Activated naive CD4-positive, alpha-beta T cell treated with Interleukin-2 at 50 U/mL for 16 hours (primary cell): ENCODE measurements around the gene NRXN3.

Experiments used
- DNase-seq: peaks from one replicate; pipeline ENCODE4 v3.0.0-alpha.2; 2020

Gene NRXN3

GRCh38 chr14:78666336-78667056, 496.3 kb downstream of the NRXN3 start:
- DNase-seq = no peak

- DNase-seq = no peak
Observed at GRCh38 chr14:78667141-78667540, 497.0 kb downstream of the NRXN3 start.

- DNase-seq = no peak
Observed at GRCh38 chr14:78673845-78674244, 503.7 kb downstream of the NRXN3 start.

GRCh38 chr14:78674820-78675219, 504.6 kb downstream of the NRXN3 start:
- DNase-seq = no peak

- no peak for DNase-seq
Observed at GRCh38 chr14:78683206-78683605, 513.0 kb downstream of the NRXN3 start.

GRCh38 chr14:78683981-78684380, 513.8 kb downstream of the NRXN3 start:
- DNase-seq = no peak

- DNase-seq = no peak
Observed at GRCh38 chr14:78688503-78688902, 518.3 kb downstream of the NRXN3 start.

GRCh38 chr14:78690836-78691235, 520.7 kb downstream of the NRXN3 start:
- no peak for DNase-seq

- no peak for DNase-seq
Observed at GRCh38 chr14:78697341-78697740, 527.2 kb downstream of the NRXN3 start.

- DNase-seq = no peak
Observed at GRCh38 chr14:78698991-78699390, 528.8 kb downstream of the NRXN3 start.

GRCh38 chr14:78700236-78700635, 530.1 kb downstream of the NRXN3 start:
- DNase-seq = no peak

- no peak for DNase-seq
Observed at GRCh38 chr14:78701246-78701645, 531.1 kb downstream of the NRXN3 start.

- no peak for DNase-seq
Observed at GRCh38 chr14:78704965-78705364, 534.8 kb downstream of the NRXN3 start.

GRCh38 chr14:78705989-78706388, 535.8 kb downstream of the NRXN3 start:
- DNase-seq = no peak

GRCh38 chr14:78709795-78710557, 539.8 kb downstream of the NRXN3 start:
- DNase-seq = no peak

GRCh38 chr14:78710963-78711362, 540.8 kb downstream of the NRXN3 start:
- DNase-seq = no peak

GRCh38 chr14:78713716-78714115, 543.5 kb downstream of the NRXN3 start:
- DNase-seq = no peak

- no peak for DNase-seq
Observed at GRCh38 chr14:78714711-78715110, 544.5 kb downstream of the NRXN3 start.

- no peak for DNase-seq
Observed at GRCh38 chr14:78721756-78722480, 551.7 kb downstream of the NRXN3 start.

GRCh38 chr14:78725086-78725485, 554.9 kb downstream of the NRXN3 start:
- no peak for DNase-seq

GRCh38 chr14:78737116-78737515, 566.9 kb downstream of the NRXN3 start:
- no peak for DNase-seq

- DNase-seq = no peak
Observed at GRCh38 chr14:78737601-78738000, 567.4 kb downstream of the NRXN3 start.

- DNase-seq = no peak
Observed at GRCh38 chr14:78746086-78746595, 576.0 kb downstream of the NRXN3 start.

GRCh38 chr14:78747813-78748212, 577.6 kb downstream of the NRXN3 start:
- no peak for DNase-seq
